Natural killer cell (primary cell): ENCODE results near the gene ZNF391. TPM values are rescaled to one million over a fixed set of nuclear protein-coding genes. Genes with fewer than 3 reads are reported as not detected.

Source experiments
- ATAC-seq, 3 donors: fragments of 150-1000 bp in 2 of 3; fragments of 200-7000 bp in 1 of 3; cut with Tn5 transposase; 1 replicate in 1 of 3; 2 replicates in 2 of 3; pipeline ENCODE4 v1.10.0; 2021; ENCODE audit warnings: mild to moderate bottlenecking in 2 of 3, moderate library complexity in 2 of 3
- DNase-seq, 2 donors: peaks; one replicate each; pipeline versions ENCODE4 v3.0.0 to v3.0.0-alpha.2; 2013 to 2021; ENCODE audit warnings: mixed read lengths in 1 of 2
- H3K27ac ChIP-seq: one replicate; pipeline ENCODE4 v1.5.1; 2013; ENCODE audit warnings: mild to moderate bottlenecking, low read length
- H3K27me3 ChIP-seq: one replicate; pipeline ENCODE4 v1.6.1; 2013; ENCODE audit warnings: low read length; ENCODE audit not compliant: control insufficient read depth, insufficient read depth
- H3K36me3 ChIP-seq: one replicate; pipeline ENCODE4 v1.6.1; 2013; ENCODE audit warnings: low read length; ENCODE audit not compliant: control insufficient read depth, insufficient read depth
- H3K4me1 ChIP-seq: one replicate; pipeline ENCODE4 v1.6.1; 2013; ENCODE audit warnings: low read length; ENCODE audit not compliant: control insufficient read depth, insufficient read depth
- H3K4me3 ChIP-seq: one replicate; pipeline ENCODE4 v1.5.1; 2013; ENCODE audit warnings: low read length
- H3K9me3 ChIP-seq: one replicate; pipeline ENCODE4 v1.6.1; 2013; ENCODE audit warnings: low read length; ENCODE audit not compliant: control insufficient read depth, insufficient read depth
- H3K27ac Mint-ChIP-seq, 2 donors: one replicate each; pipeline ENCODE4 v1.8.0; 2022; ENCODE audit warnings: mild to moderate bottlenecking in 2 of 2, mixed read lengths in 2 of 2, moderate library complexity in 1 of 2
- H3K27me3 Mint-ChIP-seq, 2 donors: one replicate each; pipeline ENCODE4 v1.8.0; 2022; ENCODE audit warnings: low read depth in 2 of 2, mixed read lengths in 2 of 2
- H3K36me3 Mint-ChIP-seq: one replicate; pipeline ENCODE4 v1.8.0; 2022; ENCODE audit warnings: mixed read lengths
- H3K4me1 Mint-ChIP-seq, 2 donors: one replicate each; pipeline ENCODE4 v1.8.0; 2022; ENCODE audit warnings: mixed read lengths in 2 of 2
- H3K4me3 Mint-ChIP-seq: one replicate; pipeline ENCODE4 v1.8.0; 2022; ENCODE audit warnings: mild to moderate bottlenecking, moderate library complexity, mixed read lengths
- H3K9me3 Mint-ChIP-seq, 2 donors: one replicate each; pipeline ENCODE4 v1.8.0; 2022; ENCODE audit warnings: mixed read lengths in 2 of 2
- CTCF ChIP-seq: fragments of 200-600 bp; IDR thresholded peaks from one replicate; pipeline ENCODE4 v1.8.0; 2022; ENCODE audit warnings: antibody characterized with exemption
- WGBS: methylation state at CpG from one replicate; pipeline ENCODE4 v1.1.7; 2013; ENCODE audit warnings: missing lambda C conversion rate; ENCODE audit not compliant: insufficient coverage; 5-methylcytosine and 5-hydroxymethylcytosine counted together
- intact Hi-C: fragments of 100-400 bp; cut with micrococcal nuclease; formaldehyde crosslinking; loops from one replicate; pipeline ENCODE4 v1.14.2; 2022
- total RNA-seq, 4 donors: library from RNA; stranded (reverse); fragments of 120-200 nt in 1 of 4; gene quantifications; one replicate each; pipeline versions ENCODE4 v1.2.3 to v1.2.4, GENCODE V29; 2013 to 2022

Gene ZNF391
- under 1 TPM; 0.18 to 0.83 (median 0.19) TPM for total RNA-seq
- total RNA-seq (2013): 2.4 TPM

GRCh38 chr6:27388293-27389197 lies at the start of gene ZNF391:
ZNF391 (plus strand) TSS chr6:27388759; CDS start chr6:27400371, 11,612 bp downstream.
- under 1% methylated on average over 49 of the region's 49 CpGs for WGBS
- H3K4me3 ChIP-seq: peak within 1 kb of the TSS; percentile 73
- intact Hi-C loops: no loop called here

DNA sequence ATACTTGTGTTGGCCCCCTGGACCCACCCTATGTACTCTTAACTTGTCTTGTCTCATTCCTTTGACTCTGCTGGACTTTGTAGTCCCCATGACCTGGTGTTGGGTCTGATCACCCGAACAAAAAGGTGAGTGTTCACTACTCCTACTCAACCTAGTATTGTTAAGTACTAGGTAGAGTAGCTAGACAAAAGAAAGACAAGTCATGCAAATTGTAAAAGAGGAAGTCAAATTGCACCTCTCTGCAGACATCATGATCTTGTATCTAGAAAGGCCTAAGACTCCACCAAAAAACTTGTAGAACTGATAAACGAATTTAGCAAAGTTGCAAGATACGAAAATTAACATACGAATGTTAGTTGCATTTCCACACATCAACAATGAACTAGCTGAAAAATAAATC lies 35.7 kb upstream of the ZNF391 start:
- TF ChIP-seq CTCF: no peak
- H3K9me3 ChIP-seq: no peaks in the 10 kb centered on the region
- no peaks in the 10 kb centered on the region for H3K36me3 ChIP-seq
- Mint-ChIP-seq H3K36me3 (peaks cover 8% of the 10 kb centered on the region), H3K4me1 (no peaks in the 10 kb centered on the region), H3K9me3 (peaks cover under 1 to 10% of the 10 kb centered on the region in 2 donors), H3K27ac (no peak overlapping the region), H3K27me3 (peaks cover 13 to 20% of the 10 kb centered on the region in 2 donors), H3K4me3 (no peak overlapping the region)
- H3K27me3 ChIP-seq: peaks cover 3% of the 10 kb centered on the region
- ATAC-seq (no peak), DNase-seq (no peak)
- H3K27ac ChIP-seq: no peak overlapping the region
- H3K4me1 ChIP-seq: no peaks in the 10 kb centered on the region
- WGBS: 82% methylated on average over 3 of the region's 4 CpGs
- intact Hi-C loops: no loop called here
- no peak overlapping the region for H3K4me3 ChIP-seq

More at GRCh38 chr6:27388293-27389197, at the start of gene ZNF391:
- peaks cover 16 to 33% of the 10 kb centered on the region in 2 donors for H3K27me3 Mint-ChIP-seq
- Histone ChIP-seq H3K27ac (peak within 1 kb of the TSS; percentile 71), H3K9me3 (no peaks in the 10 kb centered on the region), H3K4me1 (peaks cover 13% of the 10 kb centered on the region), H3K27me3 (peaks cover 5% of the 10 kb centered on the region), H3K36me3 (no peaks in the 10 kb centered on the region)
- peak; percentile 41 to 80 for DNase-seq
- peak within 1 kb of the TSS; percentile 92 for H3K4me3 Mint-ChIP-seq
- peaks cover 11% of the 10 kb centered on the region for H3K36me3 Mint-ChIP-seq
- TF ChIP-seq CTCF: no peak
- H3K9me3 Mint-ChIP-seq: peaks cover 1 to 3% of the 10 kb centered on the region in 2 donors
- H3K4me1 Mint-ChIP-seq: peaks cover 11% of the 10 kb centered on the region in 2 donors
- H3K27ac Mint-ChIP-seq: peak within 1 kb of the TSS in 1 of 2 donors; percentile 81
- peak; percentile 74 to 84 (median 83) for ATAC-seq

DNA sequence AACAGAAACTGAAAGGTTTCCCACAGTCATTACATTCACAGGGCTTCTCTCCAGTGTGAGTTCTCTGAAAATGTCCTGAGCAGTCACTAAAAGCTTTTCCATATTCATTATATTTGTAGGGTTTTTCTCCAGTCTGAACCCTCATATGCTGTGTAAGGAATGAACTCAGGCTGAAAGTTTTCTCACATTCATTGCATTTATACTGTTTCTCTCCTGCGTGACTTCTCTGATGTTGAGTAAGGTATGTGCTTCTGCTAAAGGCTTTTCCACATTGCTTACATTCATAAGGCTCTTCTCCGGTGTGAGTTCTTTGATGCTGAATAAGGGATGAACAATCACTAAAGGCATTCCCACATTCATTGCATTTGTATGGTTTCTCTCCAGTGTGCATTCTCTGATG lies 29.8 kb upstream of the ZNF391 start:
- no peaks in the 10 kb centered on the region for H3K36me3 ChIP-seq
- H3K9me3 ChIP-seq: no peaks in the 10 kb centered on the region
- no peak overlapping the region for H3K4me3 ChIP-seq
- WGBS: no CpG with 5 or more reads among the region's 2 CpGs
- DNase-seq: no peak
- intact Hi-C loops: no loop called here
- H3K4me1 ChIP-seq: no peaks in the 10 kb centered on the region
- Mint-ChIP-seq H3K36me3 (peaks cover 31% of the 10 kb centered on the region), H3K27me3 (peaks cover 9 to 13% of the 10 kb centered on the region in 2 donors), H3K4me1 (no peaks in the 10 kb centered on the region), H3K9me3 (peaks cover 13 to 29% of the 10 kb centered on the region in 2 donors), H3K4me3 (no peak overlapping the region), H3K27ac (no peak overlapping the region)
- H3K27ac ChIP-seq: no peak overlapping the region
- ATAC-seq: no peak
- no peak for TF ChIP-seq CTCF
- H3K27me3 ChIP-seq: peaks cover 2% of the 10 kb centered on the region
